HPDE6-E6E7 (cell line): ENCODE measurements around the gene NIPSNAP2.
"Not testable (repeated sequence)": the region's sequence is repeated elsewhere in the genome, so short reads cannot be mapped to it uniquely, and the experiment has no call there.

ENCODE experiments used
- DNase-seq: peaks from one replicate; pipeline ENCODE4 v3.0.0; 2011; ENCODE audit warnings: missing footprints; ENCODE audit errors: extremely low spot score

NIPSNAP2 gene

DNA sequence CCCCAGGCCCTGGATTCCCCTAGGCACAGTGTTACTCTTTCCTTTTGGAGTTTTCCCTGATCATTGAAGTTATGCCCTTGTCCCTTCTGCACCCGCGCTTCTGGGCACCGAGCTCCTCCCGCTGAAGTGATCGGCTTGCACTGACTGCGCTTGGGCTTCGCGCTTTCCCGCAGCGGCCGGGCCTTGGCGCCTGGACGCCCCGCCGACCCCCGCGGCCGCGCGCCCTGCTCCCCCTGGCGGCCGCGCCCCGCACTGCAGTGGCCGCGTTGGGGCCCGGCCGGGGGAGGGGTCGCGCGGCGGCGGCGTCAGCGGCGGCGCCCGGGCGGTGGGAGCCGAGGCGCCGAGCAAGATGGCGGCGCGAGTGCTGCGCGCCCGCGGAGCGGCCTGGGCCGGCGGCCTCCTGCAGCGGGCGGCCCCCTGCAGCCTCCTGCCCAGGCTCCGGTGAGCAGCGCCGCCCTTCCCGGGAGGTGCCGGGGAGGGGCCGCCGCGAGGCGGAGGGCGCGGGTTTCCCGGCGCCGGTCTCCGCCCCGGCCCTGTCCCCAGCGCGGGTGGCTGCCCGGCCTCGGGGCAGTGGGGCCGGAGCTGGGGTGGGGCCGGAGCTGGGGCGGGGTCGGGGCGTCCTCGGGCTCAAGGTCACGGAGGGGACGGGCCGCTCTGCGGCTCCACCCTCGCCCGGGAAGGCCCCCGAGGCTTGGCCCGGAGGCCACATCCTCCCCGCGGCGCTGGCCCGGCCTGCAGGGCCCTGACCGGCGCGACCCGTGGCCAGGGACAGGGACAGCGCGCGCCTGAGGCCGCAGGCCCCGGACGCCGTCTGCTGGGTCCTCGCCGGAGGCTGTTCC is at the start of gene NIPSNAP2:
Gene NIPSNAP2, plus strand, starts transcription at position 325 of the 839 bp plus-strand sequence. Its CDS starts 25 bp downstream, at position 350.
- peak; percentile 40 for DNase-seq

DNA sequence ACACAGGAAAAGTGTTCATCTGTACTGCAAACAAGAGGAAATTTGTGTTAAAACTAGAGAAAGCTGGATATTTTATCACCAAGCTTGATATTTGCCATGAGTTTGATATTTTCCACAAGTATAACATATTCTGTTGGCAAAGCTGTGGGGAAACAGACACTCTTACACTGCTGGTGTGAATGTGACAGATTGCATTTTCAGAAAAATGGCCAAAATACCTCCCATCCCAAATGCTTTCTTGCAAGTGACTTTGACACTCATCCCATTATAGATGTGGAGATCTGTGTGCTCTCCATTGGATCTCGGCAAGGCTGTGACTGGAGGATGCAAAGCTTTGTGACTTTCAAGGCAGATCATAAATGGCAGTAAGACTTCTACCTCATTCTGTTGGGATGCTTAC is 46.6 kb upstream of the NIPSNAP2 start:
- DNase-seq, result no peak

DNA sequence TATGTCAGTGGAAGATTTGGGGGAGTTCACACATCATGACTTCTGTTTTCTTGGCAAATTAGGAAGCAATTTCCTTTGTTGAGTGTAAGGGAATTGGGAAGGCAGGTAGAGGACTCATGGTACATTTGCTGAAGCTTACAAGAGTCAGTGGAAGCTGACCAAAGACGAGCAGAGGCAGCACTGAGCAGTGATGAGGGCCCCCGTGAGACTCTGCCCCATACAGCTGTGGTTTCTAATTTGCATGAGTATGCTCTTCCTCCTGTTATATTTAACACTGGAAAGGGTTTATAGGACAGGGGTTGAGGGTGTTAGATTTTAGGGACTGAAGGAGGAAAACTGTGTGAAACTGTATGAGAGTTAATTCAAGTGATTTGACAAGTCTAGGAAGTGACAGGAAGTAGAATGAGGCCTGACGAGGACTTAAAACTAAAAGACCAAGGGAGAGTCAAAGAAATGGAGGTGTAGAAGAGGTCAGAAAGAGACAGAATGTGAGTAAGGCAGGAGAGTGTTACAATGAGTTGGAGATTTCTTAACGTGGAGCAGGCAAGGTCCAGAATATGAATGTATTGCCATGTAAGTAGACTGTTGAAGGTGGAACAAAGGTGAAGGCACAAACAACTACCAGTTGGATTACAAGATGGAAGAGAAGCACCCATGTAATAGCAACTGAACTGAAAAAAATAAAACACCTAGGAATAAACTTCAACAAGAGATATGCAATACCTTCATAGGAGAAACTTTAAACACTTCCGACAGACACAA is 36.2 kb upstream of the NIPSNAP2 start:
- no peak for DNase-seq

DNA sequence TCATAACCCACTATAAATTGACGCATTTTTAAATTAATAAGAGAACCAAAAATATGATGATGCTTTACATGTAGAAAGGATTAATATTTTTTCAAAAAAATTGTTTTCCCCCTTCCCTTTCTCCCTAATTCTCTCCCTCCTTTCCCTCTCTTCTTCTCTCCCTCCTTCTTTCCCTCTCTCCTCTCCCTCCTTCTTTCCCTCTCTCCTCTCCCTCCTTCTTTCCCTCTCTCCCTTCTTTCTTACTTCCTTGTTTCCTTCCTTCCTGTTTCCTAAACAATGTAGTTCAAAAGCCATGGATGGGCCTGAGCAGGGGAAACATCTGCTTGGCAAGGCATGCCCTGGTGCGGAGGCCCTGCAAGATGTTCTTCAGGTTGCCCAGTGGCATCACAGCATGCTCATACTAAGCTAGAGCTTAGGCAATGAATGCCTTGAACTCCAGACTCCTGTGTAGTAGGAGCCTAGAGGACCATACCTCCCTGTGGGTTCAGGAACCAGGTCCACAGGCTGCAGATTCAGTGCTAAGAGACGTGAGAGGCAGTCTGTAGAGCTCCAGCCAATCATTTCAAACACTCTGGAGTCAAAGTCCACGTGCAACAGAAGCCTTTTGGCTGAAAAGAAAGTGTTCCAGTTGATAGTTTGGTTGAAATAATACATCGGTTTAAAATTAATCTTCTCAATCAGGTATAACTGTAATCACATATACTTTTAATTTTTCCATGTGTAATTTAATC is 32.8 kb upstream of the NIPSNAP2 start:
- DNase-seq, result no peak

DNA sequence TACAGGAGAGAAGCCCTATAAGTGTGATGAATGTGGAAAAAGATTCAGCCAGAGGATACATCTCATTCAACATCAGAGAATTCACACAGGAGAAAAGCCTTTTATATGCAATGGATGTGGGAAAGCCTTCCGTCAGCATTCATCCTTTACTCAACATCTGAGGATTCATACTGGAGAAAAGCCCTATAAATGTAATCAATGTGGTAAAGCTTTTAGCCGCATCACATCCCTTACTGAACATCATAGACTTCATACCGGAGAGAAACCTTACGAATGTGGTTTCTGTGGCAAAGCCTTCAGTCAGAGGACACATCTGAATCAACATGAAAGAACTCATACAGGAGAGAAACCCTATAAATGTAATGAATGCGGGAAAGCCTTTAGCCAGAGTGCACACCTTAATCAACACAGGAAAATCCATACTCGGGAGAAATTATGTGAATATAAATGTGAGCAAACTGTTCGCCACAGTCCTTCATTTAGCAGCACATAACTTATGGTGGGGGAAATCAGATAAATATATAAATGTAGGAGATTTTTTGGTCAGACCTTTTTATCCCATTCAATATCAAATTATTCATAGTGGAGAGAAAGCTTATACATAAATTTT is 24.8 kb upstream of the NIPSNAP2 start:
- DNase-seq, result no peak

DNA sequence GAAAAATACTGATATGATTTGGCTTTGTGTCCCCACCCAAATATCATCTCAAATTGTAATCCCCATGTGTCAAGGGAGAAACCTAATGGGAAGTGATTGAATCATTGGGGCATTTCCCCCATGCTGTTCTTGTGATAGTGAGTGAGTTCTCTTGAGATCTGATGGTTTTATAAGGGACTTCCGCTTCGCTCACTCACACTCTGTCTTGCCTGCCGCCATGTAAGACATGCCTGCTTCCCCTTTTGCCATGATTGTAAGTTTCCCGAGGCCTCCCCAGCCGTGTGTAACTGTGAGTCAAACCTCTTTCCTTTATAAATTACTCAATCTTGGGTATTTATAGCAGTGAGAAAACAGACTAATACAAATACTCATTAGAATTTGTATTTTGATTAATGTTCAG is 17.8 kb upstream of the NIPSNAP2 start:
- DNase-seq, result no peak

DNA sequence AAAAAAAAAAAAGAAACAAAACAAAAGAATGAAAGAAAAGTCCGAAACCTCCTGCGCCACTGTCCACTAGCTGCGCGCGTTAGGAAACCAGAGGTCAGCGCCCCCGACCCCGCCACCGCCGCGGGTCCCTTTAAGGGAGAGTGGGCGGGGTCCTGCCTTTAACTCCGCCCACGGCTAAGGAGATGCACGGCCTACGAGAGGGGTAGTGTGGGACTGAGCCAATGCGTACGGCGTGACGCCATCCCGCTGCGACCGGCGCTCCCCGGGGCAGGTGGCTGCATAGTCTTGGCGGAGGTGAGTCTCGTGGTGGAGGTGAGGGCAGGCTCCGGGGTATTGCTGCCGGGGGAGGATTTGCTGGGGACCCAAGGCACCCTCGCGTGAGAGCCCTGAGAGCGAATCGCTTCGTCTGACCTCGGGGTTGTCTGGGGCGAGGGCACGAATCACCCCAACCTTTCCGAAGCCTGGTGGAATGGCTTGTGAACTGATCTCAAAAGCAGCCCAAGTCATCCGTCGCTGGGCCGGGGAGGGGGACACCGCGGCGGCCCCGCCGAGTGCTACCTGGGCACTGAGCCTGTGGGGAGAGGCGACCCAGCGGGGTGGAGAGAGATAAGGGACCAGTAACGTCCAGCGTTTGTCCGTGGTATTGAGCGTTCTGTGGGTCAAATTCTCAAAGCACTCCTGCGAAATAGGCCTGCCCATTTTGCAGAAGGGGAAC is 12.6 kb upstream of the NIPSNAP2 start, which contains the start of gene MRPS17:
Gene MRPS17, plus strand, starts transcription at position 241 of the 715 bp plus-strand sequence. CDS start 1,319 bp downstream, outside the sequence.
- DNase-seq, result peak; percentile 99

DNA sequence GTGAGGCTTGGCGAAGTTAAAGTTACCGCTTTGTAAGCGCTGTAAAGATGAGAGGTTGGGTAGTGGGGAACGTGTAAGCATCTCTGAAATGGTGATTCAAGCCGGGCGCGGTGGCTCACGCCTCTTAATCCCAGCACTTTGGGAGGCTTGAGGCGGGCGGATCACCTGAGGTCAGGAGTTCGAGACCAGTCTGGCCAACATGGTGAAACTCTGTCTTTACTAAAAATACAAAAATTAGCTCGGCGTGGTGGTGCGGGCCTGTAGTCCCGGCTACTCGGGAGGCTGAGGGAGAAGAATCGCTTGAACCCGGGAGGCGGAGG is 12.1 kb upstream of the NIPSNAP2 start:
- not testable (repeated sequence) for DNase-seq

DNA sequence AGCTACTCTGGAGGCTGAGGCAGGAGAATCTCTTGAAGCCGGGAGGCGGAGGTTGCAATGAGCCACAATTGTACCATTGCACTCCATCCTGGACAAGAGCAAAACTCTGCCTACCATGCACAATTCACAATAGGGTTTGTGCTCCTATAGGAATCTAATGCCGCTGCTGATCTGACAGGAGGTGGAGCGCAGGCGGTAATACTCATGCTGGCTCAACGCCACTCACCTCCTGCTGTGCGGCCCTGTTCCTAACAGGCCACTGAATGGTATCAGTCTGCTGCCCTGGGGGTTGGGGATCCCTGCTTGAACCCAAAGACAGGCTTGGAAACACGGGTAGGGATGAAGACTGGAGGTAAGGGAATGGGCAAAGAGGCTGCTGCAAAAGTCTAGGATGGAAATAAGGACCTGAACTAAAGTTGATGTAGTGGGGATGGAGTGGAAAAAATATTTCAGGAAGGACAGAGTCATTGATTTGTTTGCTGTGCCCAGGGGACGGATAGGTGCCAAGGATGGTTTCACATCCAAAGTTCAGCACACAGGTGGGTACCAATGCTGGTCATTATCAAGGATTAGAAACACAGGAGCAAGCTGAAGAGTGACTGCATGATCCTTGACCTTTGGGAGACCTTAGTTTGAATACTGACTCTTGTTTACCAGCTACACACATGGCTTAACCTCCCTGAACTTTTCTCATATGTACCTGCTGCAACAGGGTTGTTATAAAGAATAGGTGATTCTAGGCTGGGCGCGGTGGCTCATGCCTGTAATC is 10.5 kb upstream of the NIPSNAP2 start:
- DNase-seq, result no peak

DNA sequence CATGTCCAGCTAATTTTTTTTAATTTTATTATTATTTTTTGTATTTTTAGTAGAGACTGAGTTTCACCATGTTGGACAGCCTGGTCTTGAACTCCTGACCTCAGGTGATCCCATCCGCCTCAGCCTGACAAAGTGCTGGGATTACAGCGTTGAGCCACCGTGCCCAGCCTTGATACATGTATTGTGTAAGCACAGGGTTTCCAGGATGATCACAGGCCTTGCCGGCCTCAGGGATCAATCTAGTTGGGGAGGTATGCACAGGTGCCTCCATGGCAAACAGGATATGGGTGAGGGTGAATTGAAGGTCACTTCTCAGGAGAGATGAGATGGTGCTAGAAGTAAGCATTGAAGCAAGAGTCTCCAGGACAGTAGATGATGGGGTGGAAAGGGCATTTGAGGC is 7.2 kb upstream of the NIPSNAP2 start:
- DNase-seq, result no peak

DNA sequence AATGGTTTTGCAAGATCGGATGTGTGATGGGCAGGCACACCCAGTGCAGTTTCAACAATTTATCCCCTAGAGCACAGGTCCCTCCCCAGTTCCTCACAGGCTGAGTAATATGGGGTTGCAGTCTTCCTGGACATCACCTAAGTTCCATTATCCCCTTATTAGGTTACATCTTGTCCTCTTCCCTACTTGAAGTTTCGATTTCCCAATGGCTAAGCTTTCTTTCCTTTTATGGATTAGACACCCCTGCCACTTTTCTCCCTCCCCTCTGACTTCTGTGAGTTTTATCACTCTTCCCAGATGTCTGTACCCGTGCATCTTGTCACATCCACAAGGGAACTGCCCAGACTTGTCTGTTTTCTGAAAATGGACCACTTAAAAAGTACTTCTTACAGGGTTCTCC is 2.4 kb upstream of the NIPSNAP2 start:
- DNase-seq, result peak; percentile 37

DNA sequence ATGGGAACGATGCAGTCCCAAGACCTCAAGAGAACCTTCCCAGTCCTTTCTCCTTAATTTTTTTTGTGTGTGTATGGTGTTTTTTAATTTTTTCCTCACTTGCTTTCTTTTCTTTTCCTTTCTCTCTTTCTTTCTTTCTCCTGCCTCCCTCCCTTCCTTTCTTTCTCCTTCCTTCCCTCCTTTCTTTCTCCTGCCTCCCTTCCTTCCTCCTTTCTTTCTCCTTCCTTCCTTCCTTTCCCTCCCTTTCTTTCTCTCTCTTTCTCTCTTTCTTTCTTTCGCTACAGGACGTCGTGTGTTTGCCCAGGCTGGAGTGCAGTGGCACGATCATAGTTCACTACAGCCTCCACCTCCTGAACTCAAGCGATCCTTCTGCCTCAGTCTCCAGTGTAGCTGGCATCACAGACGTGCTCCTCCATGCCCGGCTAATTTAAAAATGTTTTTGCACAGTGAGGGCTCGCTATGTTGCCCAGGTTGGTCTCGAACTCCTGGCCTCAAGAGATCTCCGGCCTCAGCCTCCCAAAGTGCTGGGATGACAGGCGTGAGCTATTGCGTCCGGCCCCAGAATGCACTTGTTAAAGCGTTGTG is 709 bp upstream of the NIPSNAP2 start:
- no peak for DNase-seq

DNA sequence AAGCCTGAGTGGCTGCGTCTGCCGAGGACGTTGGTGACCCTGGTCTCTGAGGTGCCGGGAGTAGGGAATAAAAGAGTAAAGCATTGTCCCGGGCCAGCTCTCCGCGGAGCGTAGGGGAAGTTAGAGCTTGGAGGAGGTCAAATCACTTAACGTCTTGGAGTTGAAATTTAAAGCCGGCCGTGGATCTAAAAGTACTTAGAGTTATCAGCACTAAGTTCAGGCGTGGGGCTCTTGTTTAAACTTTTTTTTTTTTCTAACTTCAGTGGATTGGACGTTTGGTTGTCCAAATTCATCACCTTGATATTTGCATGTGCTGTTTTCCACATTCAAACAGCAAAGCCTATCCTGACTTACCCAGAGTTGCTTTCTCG is 700 bp downstream of the NIPSNAP2 start:
- DNase-seq, result peak; percentile 27

DNA sequence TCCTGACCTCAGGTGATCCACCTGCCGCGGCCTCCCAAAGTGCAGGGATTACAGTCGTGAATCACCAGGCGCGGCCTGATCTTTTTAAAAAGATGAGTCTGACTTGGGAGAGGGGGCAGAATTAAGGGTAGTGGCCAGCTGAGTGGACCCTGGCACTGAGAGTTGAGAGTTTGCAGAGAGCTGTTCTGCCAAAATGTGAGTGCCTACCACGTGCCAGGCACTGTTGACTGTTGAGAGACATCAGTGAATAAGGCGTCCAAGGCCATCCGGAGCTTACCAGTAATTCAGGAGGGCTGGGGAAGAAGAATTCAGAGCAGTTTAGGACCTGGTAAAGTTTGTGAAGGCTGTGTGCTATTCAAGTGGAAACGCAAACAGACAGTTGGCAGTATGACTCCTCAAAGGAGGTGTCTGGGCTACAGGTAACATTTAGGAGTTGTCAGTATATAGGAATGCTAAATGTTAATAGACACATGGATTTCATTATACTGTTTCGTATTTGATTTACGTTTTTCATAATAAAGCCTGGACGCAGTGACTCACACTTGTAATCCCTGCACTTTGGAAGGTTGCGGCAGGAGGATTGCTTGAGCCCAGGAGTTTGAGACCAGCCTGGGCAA is 1.5 kb downstream of the NIPSNAP2 start:
- DNase-seq, result no peak

DNA sequence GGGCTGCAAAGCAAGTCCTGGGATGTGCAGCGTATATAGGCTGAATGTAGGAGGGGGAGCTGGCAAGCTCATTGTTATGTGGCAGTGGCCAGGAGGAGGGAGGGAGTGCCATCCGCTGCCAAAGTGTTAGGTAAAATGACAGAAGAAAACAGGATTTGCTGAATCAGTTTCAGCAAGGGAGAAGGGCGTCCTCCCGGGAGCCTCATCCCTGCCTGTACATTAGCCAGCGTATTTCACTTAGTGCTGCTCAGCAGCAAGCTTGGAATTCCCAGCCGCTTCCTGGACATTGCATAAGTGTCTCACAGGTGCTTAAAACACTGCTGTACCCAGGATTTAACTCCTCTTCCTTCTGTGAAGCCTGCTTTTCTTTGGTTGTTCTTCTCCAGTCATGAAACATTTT is 2.5 kb downstream of the NIPSNAP2 start:
- no peak for DNase-seq

DNA sequence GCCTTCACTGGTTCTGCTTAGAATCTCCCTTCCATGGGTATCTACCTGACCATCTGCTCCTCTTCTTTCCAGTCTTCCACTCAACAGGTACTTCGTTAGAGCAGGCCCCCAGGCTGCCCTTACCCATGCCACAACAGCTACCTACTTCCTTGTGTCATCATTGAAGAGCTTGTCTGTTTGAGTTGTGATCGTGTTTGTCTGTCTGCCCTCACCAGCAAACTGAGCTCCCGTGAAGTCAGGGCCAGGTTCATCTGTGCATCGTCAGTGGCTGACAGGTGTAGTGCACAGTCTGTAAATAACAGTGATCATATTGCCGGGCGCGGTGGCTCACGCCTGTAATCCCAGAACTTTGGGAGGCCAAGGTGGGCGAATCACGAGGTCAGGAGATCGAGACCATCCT is 5.0 kb downstream of the NIPSNAP2 start:
- DNase-seq, result no peak

DNA sequence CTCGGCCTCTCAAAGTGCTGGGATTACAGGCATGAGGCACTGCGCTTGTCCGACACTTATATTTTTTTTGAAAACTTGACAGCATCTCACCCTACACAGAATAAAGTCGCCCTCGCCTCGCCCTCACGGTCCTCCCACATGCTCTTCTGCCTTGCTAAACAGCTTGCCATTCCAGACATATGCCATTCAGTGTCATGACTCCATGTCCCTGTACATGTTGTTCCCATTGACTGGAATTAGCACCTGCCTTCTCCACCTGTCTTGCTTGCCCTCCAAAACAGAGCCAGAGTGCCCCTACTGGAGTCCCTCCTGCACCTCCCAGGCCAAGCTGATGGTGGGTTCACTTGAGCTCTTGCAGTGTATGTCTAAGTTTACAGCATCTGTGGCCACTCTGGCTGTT is 6.2 kb downstream of the NIPSNAP2 start:
- no peak for DNase-seq

DNA sequence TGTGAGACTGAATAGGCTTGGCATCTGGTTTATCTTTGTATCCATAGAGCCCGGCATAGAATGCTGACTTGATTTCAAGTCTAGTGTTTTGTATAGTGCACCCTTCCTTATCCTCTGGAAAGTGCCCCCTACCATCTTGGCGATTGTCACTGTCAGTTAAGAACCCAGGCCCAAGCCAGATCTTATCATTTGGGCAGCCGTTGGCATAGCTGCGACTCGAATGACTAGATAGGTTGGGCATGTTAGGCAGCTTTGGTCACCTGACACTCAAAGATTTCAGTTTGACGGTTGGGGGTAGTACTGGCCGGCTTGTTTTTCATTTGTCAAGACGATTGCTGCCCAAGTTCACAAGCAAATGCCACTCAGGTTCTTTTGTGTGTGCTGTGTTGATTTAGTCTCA is 6.6 kb downstream of the NIPSNAP2 start:
- DNase-seq, result no peak

DNA sequence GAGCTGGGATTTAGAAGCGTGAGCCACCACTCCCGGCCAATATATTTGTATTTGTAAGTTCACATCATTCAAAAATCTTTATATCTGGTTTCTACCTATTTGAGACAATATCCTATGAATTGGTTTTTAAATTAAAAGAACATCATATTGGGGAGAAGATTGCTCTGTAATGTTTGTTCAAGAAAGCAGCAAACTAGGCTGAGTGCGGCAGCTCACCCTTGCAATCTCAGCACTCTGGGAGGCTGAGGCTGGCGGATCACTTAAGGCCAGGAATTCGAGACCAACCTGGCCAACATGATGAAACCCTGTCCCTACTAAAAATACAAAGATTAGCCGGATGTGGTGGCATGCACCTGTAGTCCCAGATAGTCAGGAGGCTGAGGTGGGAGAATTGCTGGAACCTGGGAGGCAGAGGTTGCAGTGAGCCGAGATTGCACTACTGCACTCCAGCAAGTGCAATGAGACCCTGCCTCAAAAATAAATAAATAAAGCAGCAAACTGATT is 9.4 kb downstream of the NIPSNAP2 start:
- no peak for DNase-seq
